ENCODE measurements around the gene SLC7A8. TPM values are rescaled to one million over a fixed set of nuclear protein-coding genes. Genes with fewer than 3 reads are reported as not detected.

Gene SLC7A8
- total RNA-seq, 1 donor from 2014 or later, result not detected

DNA sequence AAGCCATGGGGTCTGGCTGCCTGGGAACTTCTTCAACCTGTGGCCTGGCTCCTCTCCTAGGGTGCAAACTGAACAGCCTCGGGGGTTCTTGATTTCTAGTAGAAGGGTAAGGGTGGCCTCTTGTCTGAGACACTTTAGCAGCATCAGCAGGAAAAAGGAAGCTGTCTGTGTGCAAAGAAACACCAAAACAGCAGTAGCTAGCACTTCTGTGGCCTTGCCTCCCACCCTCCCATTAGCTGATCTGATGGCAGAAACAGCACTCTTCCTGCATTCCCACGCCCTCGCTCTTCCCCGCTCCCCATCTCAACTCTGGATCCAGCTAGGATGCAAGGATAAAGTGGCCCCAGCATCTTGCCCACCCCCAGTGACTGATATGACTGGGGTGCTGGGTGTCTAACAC lies 20.7 kb downstream of the SLC7A8 start:
- Mint-ChIP-seq H3K27me3 (ENCODE audit: insufficient read depth) (peaks cover 9% of the 10 kb centered on the region), H3K36me3 (ENCODE audit: low read depth) (no peaks in the 10 kb centered on the region), H3K4me1 (ENCODE audit: low read depth) (no peaks in the 10 kb centered on the region), H3K27ac (no peak overlapping the region), H3K9me3 (no peaks in the 10 kb centered on the region), H3K4me3 (no peak overlapping the region)
- DNase-seq (ENCODE audit: low spot score), result no peak
- intact Hi-C loops (cut with micrococcal nuclease), result no loop called here

GRCh38 chr14:23162005-23162404 lies 21.5 kb downstream of the SLC7A8 start:
- intact Hi-C loops (cut with micrococcal nuclease), result no loop called here
- Mint-ChIP-seq H3K4me3 (no peak overlapping the region), H3K27me3 (ENCODE audit: insufficient read depth) (peaks cover 9% of the 10 kb centered on the region), H3K9me3 (no peaks in the 10 kb centered on the region), H3K4me1 (ENCODE audit: low read depth) (no peaks in the 10 kb centered on the region), H3K36me3 (ENCODE audit: low read depth) (no peaks in the 10 kb centered on the region), H3K27ac (no peak overlapping the region)
- no peak for DNase-seq (ENCODE audit: low spot score)

DNA sequence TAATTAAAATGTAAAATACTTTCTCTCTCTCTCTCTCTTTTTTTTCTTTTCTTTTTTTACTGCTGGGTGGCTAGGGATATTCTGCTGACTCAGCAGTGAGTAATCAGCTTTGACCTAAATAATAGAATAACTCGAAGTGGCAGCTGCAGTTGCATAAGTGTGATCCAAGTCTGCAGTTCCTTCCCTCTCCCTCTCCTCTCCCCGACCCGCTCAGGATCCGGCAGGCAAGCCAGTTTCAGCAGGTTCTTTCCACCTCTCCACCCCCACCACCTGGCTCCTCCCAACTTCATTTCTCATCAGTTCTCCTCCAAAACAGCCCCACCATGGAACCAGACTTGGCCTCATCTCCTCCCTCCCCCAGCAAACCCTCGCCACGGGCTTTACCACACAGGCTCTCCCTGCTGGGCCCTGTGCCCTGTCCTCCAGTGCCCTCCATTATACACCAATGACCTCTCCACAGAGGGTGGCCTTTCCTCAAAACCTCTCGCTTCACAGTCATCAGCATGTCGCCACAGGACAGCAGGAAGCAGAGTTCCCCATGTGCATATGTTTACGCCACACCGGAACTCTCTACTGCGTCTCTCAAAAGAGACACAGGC lies 22.4 kb downstream of the SLC7A8 start:
- H3K36me3 Mint-ChIP-seq (ENCODE audit: low read depth), result no peaks in the 10 kb centered on the region
- intact Hi-C loops (cut with micrococcal nuclease), result no loop called here
- H3K27ac Mint-ChIP-seq, result no peak overlapping the region
- no peak for DNase-seq (ENCODE audit: low spot score)
- no peak overlapping the region for H3K4me3 Mint-ChIP-seq
- no peaks in the 10 kb centered on the region for H3K4me1 Mint-ChIP-seq (ENCODE audit: low read depth)
- H3K27me3 Mint-ChIP-seq (ENCODE audit: insufficient read depth), result peaks cover 9% of the 10 kb centered on the region
- H3K9me3 Mint-ChIP-seq, result no peaks in the 10 kb centered on the region

GRCh38 chr14:23159532-23159931 lies 23.9 kb downstream of the SLC7A8 start:
- no peaks in the 10 kb centered on the region for H3K4me1 Mint-ChIP-seq (ENCODE audit: low read depth)
- H3K36me3 Mint-ChIP-seq (ENCODE audit: low read depth), result no peaks in the 10 kb centered on the region
- H3K27ac Mint-ChIP-seq, result no peak overlapping the region
- intact Hi-C loops (cut with micrococcal nuclease), result no loop called here
- no peak overlapping the region for H3K4me3 Mint-ChIP-seq
- H3K27me3 Mint-ChIP-seq (ENCODE audit: insufficient read depth), result peaks cover 9% of the 10 kb centered on the region
- DNase-seq (ENCODE audit: low spot score), result no peak
- H3K9me3 Mint-ChIP-seq, result no peaks in the 10 kb centered on the region

- intact Hi-C loops (cut with micrococcal nuclease), result no loop called here
These were observed 24.7 kb downstream of the SLC7A8 start for GRCh38 chr14:23158779-23159178.

DNA sequence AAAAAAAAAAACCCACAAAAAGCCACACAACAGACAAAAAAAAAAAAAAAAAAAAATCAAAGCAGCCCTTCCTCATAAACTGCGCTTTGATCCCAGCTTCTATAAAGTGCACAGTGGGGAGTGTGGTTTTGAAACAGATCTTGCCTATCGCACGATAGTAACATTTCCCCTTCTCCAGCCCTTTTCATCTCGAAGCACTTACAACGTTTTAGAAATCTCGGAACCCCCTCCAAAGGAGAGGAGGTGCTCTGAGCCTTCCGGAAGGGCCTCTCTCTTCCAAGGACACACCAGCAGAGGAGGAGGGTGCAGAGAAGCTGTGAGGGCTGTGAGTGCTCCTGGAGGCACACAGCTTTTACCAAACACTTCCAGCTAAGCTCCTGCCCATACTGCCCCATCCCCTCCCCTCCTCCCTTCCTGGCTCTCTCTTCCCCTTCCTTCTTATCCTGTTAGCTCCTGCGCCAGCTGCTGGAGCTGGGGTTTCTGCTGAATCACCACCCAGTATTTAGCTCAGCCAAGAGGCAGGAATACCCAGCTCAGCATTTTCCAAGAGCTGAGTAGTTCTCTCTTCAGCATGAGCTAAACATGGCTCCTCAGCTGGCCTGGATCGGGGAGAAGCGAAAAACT lies 28.4 kb downstream of the SLC7A8 start:
- Mint-ChIP-seq H3K27me3 (ENCODE audit: insufficient read depth) (peaks cover 11% of the 10 kb centered on the region), H3K27ac (no peak overlapping the region), H3K36me3 (ENCODE audit: low read depth) (no peaks in the 10 kb centered on the region), H3K4me3 (no peak overlapping the region), H3K9me3 (no peaks in the 10 kb centered on the region), H3K4me1 (ENCODE audit: low read depth) (no peaks in the 10 kb centered on the region)
- intact Hi-C loops (cut with micrococcal nuclease), result no loop called here
- DNase-seq (ENCODE audit: low spot score), result no peak

More at GRCh38 chr14:23158779-23159178, 24.7 kb downstream of the SLC7A8 start:
- Mint-ChIP-seq H3K27me3 (ENCODE audit: insufficient read depth) (peaks cover 9% of the 10 kb centered on the region), H3K4me3 (no peak overlapping the region), H3K27ac (no peak overlapping the region), H3K9me3 (no peaks in the 10 kb centered on the region), H3K4me1 (ENCODE audit: low read depth) (no peaks in the 10 kb centered on the region), H3K36me3 (ENCODE audit: low read depth) (no peaks in the 10 kb centered on the region)
- DNase-seq (ENCODE audit: low spot score), result no peak

GRCh38 chr14:23153851-23154796 lies 29.3 kb downstream of the SLC7A8 start:
- H3K4me1 Mint-ChIP-seq (ENCODE audit: low read depth), result no peaks in the 10 kb centered on the region
- H3K9me3 Mint-ChIP-seq, result no peaks in the 10 kb centered on the region
- DNase-seq (ENCODE audit: low spot score), result no peak

DNA sequence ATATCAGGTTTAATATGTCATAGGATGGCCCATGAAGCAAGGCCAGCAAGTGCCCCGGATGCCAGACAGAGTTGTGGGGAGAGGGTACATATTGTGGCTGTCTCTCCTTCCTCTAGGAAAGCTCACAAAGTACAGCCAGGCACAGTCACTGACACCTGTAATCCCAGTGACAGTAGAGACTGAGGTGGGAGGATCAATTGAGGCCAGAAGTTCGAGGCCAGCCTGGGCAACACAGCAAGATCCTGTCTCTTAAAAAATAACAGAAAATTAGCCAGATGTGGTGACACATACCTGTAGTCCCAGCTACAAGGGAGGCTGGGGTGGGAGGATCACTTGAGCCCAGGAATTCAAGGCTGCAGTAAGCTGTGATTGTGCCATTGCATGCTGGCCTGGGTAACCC lies 32.1 kb downstream of the SLC7A8 start:
- Mint-ChIP-seq H3K4me1 (ENCODE audit: low read depth) (no peaks in the 10 kb centered on the region), H3K36me3 (ENCODE audit: low read depth) (no peaks in the 10 kb centered on the region), H3K27ac (no peak overlapping the region), H3K9me3 (no peaks in the 10 kb centered on the region), H3K27me3 (ENCODE audit: insufficient read depth) (peaks cover 7% of the 10 kb centered on the region), H3K4me3 (no peak overlapping the region)
- no peak for DNase-seq (ENCODE audit: low spot score)
- intact Hi-C loops (cut with micrococcal nuclease), result no loop called here

More at GRCh38 chr14:23153851-23154796, 29.3 kb downstream of the SLC7A8 start:
- peaks cover 7% of the 10 kb centered on the region for H3K27me3 Mint-ChIP-seq (ENCODE audit: insufficient read depth)
- no peak overlapping the region for H3K4me3 Mint-ChIP-seq
- no peak overlapping the region for H3K27ac Mint-ChIP-seq
- intact Hi-C loops (cut with micrococcal nuclease), result no loop called here
- no peaks in the 10 kb centered on the region for H3K36me3 Mint-ChIP-seq (ENCODE audit: low read depth)

DNA sequence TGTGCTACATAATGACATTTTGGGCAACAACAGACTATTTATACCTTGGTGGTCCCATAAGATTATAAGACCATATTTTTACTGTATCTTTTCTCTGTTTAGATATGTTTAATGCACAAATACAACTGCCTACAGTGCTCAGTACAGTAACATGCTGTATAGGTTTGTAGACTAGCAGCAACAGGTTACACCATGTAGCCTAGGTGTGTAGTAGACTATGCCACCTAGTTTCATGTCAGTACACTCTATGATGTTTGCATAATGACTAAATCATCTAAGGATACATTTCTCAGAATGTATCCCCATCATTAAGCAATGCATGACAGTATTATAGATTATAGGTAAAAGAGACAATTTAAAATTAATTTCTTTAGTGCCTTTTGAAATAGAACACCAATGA lies 33.7 kb downstream of the SLC7A8 start:
- intact Hi-C loops (cut with micrococcal nuclease), result no loop called here
- Mint-ChIP-seq H3K9me3 (no peaks in the 10 kb centered on the region), H3K4me1 (ENCODE audit: low read depth) (no peaks in the 10 kb centered on the region), H3K27me3 (ENCODE audit: insufficient read depth) (peaks cover 9% of the 10 kb centered on the region), H3K36me3 (ENCODE audit: low read depth) (no peaks in the 10 kb centered on the region), H3K4me3 (no peak overlapping the region), H3K27ac (no peak overlapping the region)
- DNase-seq (ENCODE audit: low spot score), result no peak

GRCh38 chr14:23148591-23149249 lies 34.7 kb downstream of the SLC7A8 start:
- Mint-ChIP-seq H3K4me1 (ENCODE audit: low read depth) (no peaks in the 10 kb centered on the region), H3K36me3 (ENCODE audit: low read depth) (no peaks in the 10 kb centered on the region), H3K9me3 (no peaks in the 10 kb centered on the region), H3K27ac (no peak overlapping the region), H3K27me3 (ENCODE audit: insufficient read depth) (peaks cover 11% of the 10 kb centered on the region), H3K4me3 (no peak overlapping the region)
- intact Hi-C loops (cut with micrococcal nuclease), result no loop called here
- no peak for DNase-seq (ENCODE audit: low spot score)

GRCh38 chr14:23147676-23148075 lies 35.8 kb downstream of the SLC7A8 start:
- Mint-ChIP-seq H3K4me1 (ENCODE audit: low read depth) (no peaks in the 10 kb centered on the region), H3K27ac (no peak overlapping the region), H3K36me3 (ENCODE audit: low read depth) (no peaks in the 10 kb centered on the region), H3K9me3 (no peaks in the 10 kb centered on the region), H3K4me3 (no peak overlapping the region), H3K27me3 (ENCODE audit: insufficient read depth) (peaks cover 14% of the 10 kb centered on the region)
- DNase-seq (ENCODE audit: low spot score), result no peak
- intact Hi-C loops (cut with micrococcal nuclease), result no loop called here

- Mint-ChIP-seq H3K36me3 (ENCODE audit: low read depth) (no peaks in the 10 kb centered on the region), H3K27ac (no peak overlapping the region), H3K9me3 (no peaks in the 10 kb centered on the region), H3K4me1 (ENCODE audit: low read depth) (no peaks in the 10 kb centered on the region), H3K4me3 (no peak overlapping the region), H3K27me3 (ENCODE audit: insufficient read depth) (peaks cover 14% of the 10 kb centered on the region)
- no peak for DNase-seq (ENCODE audit: low spot score)
- intact Hi-C loops (cut with micrococcal nuclease), result no loop called here
These were observed 36.5 kb downstream of the SLC7A8 start for GRCh38 chr14:23146980-23147379.
